ENCODE measurements around the gene SLC35E1.
A peak's percentile ranks its signal among the peaks of the same experiment; 100 is the strongest.

The SLC35E1 gene

GRCh38 chr19:16572332-16573211 is at the start of gene SLC35E1:
TSS of gene SLC35E1 (minus strand) at chr19:16572415. CDS start at chr19:16572364, 51 bp downstream.
- peak; percentile 81 for DNase-seq (ENCODE audit: low read depth)

GRCh38 chr19:16621165-16621800 is 49.1 kb upstream of the SLC35E1 start:
- no peak for DNase-seq (ENCODE audit: low read depth)

GRCh38 chr19:16620584-16620983 is 48.4 kb upstream of the SLC35E1 start:
- no peak for DNase-seq (ENCODE audit: low read depth)

- no peak for DNase-seq (ENCODE audit: low read depth)
Measured at GRCh38 chr19:16620018-16620417, 47.8 kb upstream of the SLC35E1 start.

- no peak for DNase-seq (ENCODE audit: low read depth)
Measured at GRCh38 chr19:16619457-16619856, 47.2 kb upstream of the SLC35E1 start.

- DNase-seq (ENCODE audit: low read depth): no peak
Measured at GRCh38 chr19:16618248-16618647, 46.0 kb upstream of the SLC35E1 start.

GRCh38 chr19:16615808-16616207 is 43.6 kb upstream of the SLC35E1 start:
- DNase-seq (ENCODE audit: low read depth): no peak

- DNase-seq (ENCODE audit: low read depth): no peak
Measured at GRCh38 chr19:16614941-16615340, 42.7 kb upstream of the SLC35E1 start.

GRCh38 chr19:16613841-16614240 is 41.6 kb upstream of the SLC35E1 start:
- no peak for DNase-seq (ENCODE audit: low read depth)

- no peak for DNase-seq (ENCODE audit: low read depth)
Measured at GRCh38 chr19:16612636-16613035, 40.4 kb upstream of the SLC35E1 start.

- no peak for DNase-seq (ENCODE audit: low read depth)
Measured at GRCh38 chr19:16611121-16611520, 38.9 kb upstream of the SLC35E1 start.

- DNase-seq (ENCODE audit: low read depth): no peak
Measured at GRCh38 chr19:16609511-16610200, 37.4 kb upstream of the SLC35E1 start.

- DNase-seq (ENCODE audit: low read depth): no peak
Measured at GRCh38 chr19:16608290-16608739, 36.1 kb upstream of the SLC35E1 start.

GRCh38 chr19:16607819-16608218 is 35.6 kb upstream of the SLC35E1 start:
- DNase-seq (ENCODE audit: low read depth): no peak

GRCh38 chr19:16605553-16605994 is 33.4 kb upstream of the SLC35E1 start:
- DNase-seq (ENCODE audit: low read depth): no peak

- no peak for DNase-seq (ENCODE audit: low read depth)
Measured at GRCh38 chr19:16605115-16605514, 32.9 kb upstream of the SLC35E1 start.

- DNase-seq (ENCODE audit: low read depth): no peak
Measured at GRCh38 chr19:16604615-16605014, 32.4 kb upstream of the SLC35E1 start.

GRCh38 chr19:16603090-16603489 is 30.9 kb upstream of the SLC35E1 start:
- DNase-seq (ENCODE audit: low read depth): no peak

GRCh38 chr19:16601378-16602052 is 29.3 kb upstream of the SLC35E1 start:
- DNase-seq (ENCODE audit: low read depth): no peak

GRCh38 chr19:16600824-16601223 is 28.6 kb upstream of the SLC35E1 start:
- no peak for DNase-seq (ENCODE audit: low read depth)

GRCh38 chr19:16599655-16600346 is 27.6 kb upstream of the SLC35E1 start:
- DNase-seq (ENCODE audit: low read depth): no peak

Measured in activated T-cell treated with anti-CD3 and anti-CD28 coated beads for 1 hour (primary cell).